Inflammatory macrophage treated with lipopolysaccharide for 1 hour (primary cell): ENCODE data around the gene WDFY1.
"Not testable (repeated sequence)": the region's sequence is repeated elsewhere in the genome, so short reads cannot be mapped to it uniquely, and the experiment has no call there.

ENCODE experiments used
- DNase-seq, 2 donors: peaks; one replicate each; pipeline ENCODE4 v3.0.0-alpha.2; 2020 to 2022

The WDFY1 gene

GRCh38 chr2:223890721-223891120 lies 54.4 kb downstream of the WDFY1 start:
- peak; percentile 26 to 30 for DNase-seq

GRCh38 chr2:223889229-223889628 lies 55.9 kb downstream of the WDFY1 start:
- peak; percentile 67 to 89 for DNase-seq

GRCh38 chr2:223888251-223888650 lies 56.9 kb downstream of the WDFY1 start:
- DNase-seq, result no peak

- DNase-seq, result peak; percentile 59 to 71
Measured at GRCh38 chr2:223887127-223887526, 58.0 kb downstream of the WDFY1 start.

- peak; percentile 47 to 50 for DNase-seq
Measured at GRCh38 chr2:223886726-223887125, 58.4 kb downstream of the WDFY1 start.

- peak in 1 of 2 donors; percentile 38 for DNase-seq
Measured at GRCh38 chr2:223884399-223884798, 60.7 kb downstream of the WDFY1 start.

- no peak for DNase-seq
Measured at GRCh38 chr2:223882715-223883114, 62.4 kb downstream of the WDFY1 start.

- no peak for DNase-seq
Measured at GRCh38 chr2:223880796-223881195, 64.3 kb downstream of the WDFY1 start.

- peak in 1 of 2 donors; percentile 56 for DNase-seq
Measured at GRCh38 chr2:223877721-223878410, 67.3 kb downstream of the WDFY1 start.

GRCh38 chr2:223873672-223874071 lies 71.5 kb downstream of the WDFY1 start:
- no peak for DNase-seq

GRCh38 chr2:223872772-223873171 lies 72.4 kb downstream of the WDFY1 start:
- not testable (repeated sequence) for DNase-seq

- not testable (repeated sequence) for DNase-seq
Measured at GRCh38 chr2:223871661-223872060, 73.5 kb downstream of the WDFY1 start.

- peak; percentile 49 to 63 for DNase-seq
Measured at GRCh38 chr2:223870840-223871611, 74.1 kb downstream of the WDFY1 start.

- no peak for DNase-seq
Measured at GRCh38 chr2:223868005-223868404, 77.1 kb downstream of the WDFY1 start.

GRCh38 chr2:223865907-223866508 lies 79.1 kb downstream of the WDFY1 start:
- DNase-seq, result no peak

- no peak for DNase-seq
Measured at GRCh38 chr2:223865124-223865523, 80.0 kb downstream of the WDFY1 start.

- DNase-seq, result no peak
Measured at GRCh38 chr2:223863491-223863890, 81.6 kb downstream of the WDFY1 start.

- DNase-seq, result no peak
Measured at GRCh38 chr2:223860809-223861738, 84.1 kb downstream of the WDFY1 start.

GRCh38 chr2:223859070-223859469 lies 86.1 kb downstream of the WDFY1 start:
- no peak for DNase-seq

GRCh38 chr2:223856584-223856983 lies 88.6 kb downstream of the WDFY1 start:
- no peak for DNase-seq

GRCh38 chr2:223856021-223856420 lies 89.1 kb downstream of the WDFY1 start:
- no peak for DNase-seq

- no peak for DNase-seq
Measured at GRCh38 chr2:223855426-223855825, 89.7 kb downstream of the WDFY1 start.

- DNase-seq, result no peak
Measured at GRCh38 chr2:223854741-223855140, 90.4 kb downstream of the WDFY1 start.
